HG03460 (cell line): ENCODE measurements around the gene TRIM31.

Experiments used
- ATAC-seq: cut with Tn5 transposase; IDR thresholded peaks from one replicate; pipeline ENCODE4 v1.9.1; 2021; ENCODE audit not compliant: unreplicated experiment

TRIM31 gene

GRCh38 chr6:30055513-30055912 is 57.4 kb downstream of the TRIM31 start:
- no peak for ATAC-seq

GRCh38 chr6:30053682-30054081 is 59.2 kb downstream of the TRIM31 start:
- no peak for ATAC-seq
